Mammary epithelial cell (primary cell): ENCODE data around the gene AOAH.

Experiments used
- CTCF ChIP-seq, 2 donors: IDR thresholded peaks in 1 of 2; conservative IDR thresholded peaks in 1 of 2; 2 replicates each; pipeline ENCODE4 v1.5.1; 2011 to 2012; ENCODE audit warnings: inconsistent platforms in 2 of 2, low read length in 2 of 2, mild to moderate bottlenecking in 2 of 2, control low read depth in 1 of 2, low read depth in 1 of 2; ENCODE audit not compliant: insufficient read depth in 1 of 2; ENCODE audit errors: extremely low read depth in 1 of 2
- EZH2 ChIP-seq: IDR thresholded peaks from 2 replicates; pipeline ENCODE4 v1.6.1; 2012; ENCODE audit warnings: low read length, inconsistent platforms, borderline replicate concordance

- TF ChIP-seq CTCF (conservative IDR thresholded peaks at IDR 0.05 in 1 of 2, IDR thresholded peaks at IDR 0.05 in 1 of 2; ENCODE audit: extremely low read depth in 1 of 2, insufficient read depth in 1 of 2, low read depth in 1 of 2, low read length in 2 of 2) (no peak), EZH2 (no peak)
Measured at GRCh38 chr7:36507475-36508440, 216.5 kb downstream of the AOAH start.
